ENCODE measurements around the gene BEND6.

The BEND6 gene

DNA sequence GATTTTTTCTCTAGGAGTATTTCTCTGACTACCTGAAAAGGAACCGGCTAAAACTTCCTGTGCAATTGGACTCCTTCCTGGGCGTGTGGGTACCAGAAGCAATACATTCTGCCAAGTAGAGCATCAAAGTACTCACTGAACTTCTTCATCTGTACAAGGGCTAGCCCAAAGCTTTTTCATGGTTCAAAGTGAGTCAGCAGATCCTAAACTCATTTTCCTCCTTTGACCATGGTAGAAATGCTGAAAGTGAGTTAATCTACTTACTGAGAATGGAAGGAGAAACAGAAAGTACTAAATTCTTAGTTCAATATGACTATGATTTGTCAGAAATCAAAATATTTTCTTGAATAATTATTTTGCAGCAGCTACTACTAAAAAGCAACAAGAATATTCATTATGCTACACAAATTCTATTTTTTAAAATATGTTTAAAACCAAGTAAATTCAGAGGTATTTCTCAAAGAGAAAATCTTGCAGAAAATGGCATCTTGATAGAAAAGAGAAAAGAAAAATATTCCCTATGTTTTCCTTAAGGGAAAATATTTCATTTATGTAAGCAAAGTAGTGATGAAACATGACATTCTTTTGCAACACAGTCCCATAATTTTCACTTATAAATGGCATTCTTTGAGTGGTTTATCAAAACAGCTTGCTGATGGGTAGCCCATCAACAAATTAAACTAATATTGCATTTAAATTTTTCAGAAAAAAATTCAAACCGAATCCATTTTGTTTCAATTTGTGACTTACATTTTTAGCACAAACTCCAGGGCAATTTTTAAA is 3.7 kb upstream of the BEND6 start:
- no peak for TF ChIP-seq GATA2 (IDR thresholded peaks at IDR 0.05; ENCODE audit: low read depth, low read length)
- TF ChIP-seq GATA3 (IDR thresholded peaks at IDR 0.05; ENCODE audit: low read depth, low read length), result no peak

DNA sequence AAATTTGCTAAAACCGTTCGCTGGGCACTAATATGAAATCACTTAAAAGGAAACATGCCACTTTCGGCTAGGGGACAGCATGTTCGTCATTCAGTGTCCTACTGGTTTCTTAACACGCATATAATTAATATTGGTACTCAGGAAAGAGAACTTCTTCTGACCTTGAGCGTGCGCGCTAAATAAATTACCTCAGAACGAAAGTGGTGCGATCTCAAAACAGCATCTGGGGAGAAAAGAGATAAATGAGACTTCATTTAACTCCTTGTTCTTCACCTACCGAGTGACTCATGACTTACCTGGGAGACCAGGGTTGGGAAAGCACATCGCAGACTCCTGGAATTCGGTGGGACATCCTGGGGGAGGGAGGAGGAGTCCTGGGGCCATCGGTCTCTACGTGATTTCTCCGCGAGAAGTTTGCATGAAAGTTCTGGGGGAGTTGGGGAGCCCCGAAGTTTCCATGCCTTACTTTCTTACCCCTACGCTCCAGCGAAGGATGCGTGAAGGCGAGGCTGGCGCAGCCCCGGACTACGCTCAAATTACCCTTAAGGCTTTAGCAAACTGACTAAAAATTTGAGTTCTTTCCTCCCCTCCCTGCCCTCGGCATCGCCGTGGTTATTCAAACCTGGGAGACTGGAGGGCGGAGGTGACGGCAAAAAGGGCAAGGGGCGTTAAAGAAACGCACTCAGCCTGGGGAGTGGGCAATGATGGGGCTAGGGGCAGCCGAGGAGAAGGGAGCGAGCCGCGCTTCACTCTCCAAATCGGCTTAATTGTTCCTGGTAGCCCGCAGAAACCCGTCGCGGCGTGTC is 1.1 kb upstream of the BEND6 start:
- TF ChIP-seq GATA3 (IDR thresholded peaks at IDR 0.05; ENCODE audit: low read depth, low read length), result no peak
- no peak for TF ChIP-seq GATA2 (IDR thresholded peaks at IDR 0.05; ENCODE audit: low read depth, low read length)

DNA sequence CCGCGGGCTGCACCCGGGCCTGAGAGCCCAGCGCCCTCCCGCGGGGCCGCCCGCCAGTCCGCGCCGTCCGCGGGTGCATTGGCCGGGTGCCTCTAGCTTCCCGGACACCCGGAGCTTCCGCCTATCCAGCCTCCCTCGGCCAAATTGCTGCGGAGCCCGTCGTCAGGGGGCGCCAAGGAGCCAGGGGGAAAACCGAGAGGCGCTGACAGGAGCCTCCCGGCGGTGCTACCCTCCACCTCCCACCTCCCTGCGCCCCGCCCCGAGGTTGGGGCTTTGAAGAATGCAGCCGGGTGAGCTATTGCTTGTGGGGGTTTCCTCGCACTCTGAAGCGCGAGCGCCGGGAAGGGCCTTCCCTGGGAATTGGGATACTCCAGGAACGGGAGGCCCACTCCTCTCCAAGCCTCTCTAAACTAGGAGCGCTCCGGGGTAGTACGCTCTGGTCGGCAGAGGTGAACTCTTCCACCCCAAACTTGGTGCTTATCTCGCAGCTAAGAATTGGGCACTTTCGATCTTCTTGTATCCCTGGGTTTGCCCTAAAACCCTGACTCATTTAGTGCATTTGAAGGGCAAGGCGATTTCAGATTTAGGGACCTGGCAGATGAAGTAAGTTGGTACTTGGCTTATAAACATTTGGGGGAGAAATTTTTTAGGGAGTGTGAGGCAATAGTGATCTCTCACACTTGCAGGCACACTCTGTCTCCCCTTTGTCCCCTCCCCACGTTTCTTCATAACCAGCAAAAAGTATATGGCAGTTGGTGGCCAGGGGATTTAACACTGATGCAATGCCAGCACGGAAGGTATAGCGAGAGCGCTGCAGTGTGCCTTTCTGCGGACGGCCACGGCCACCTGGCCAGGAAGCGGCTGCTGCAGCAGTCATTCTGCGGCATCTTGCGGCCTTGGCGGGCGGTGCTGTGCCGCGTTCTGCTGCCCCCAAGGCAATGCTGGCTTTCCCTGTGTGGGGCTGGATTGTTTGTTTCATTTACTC is 556 bp downstream of the BEND6 start:
- TF ChIP-seq GATA2 (IDR thresholded peaks at IDR 0.05; ENCODE audit: low read depth, low read length) (no peak), GATA3 (IDR thresholded peaks at IDR 0.05; ENCODE audit: low read depth, low read length) (no peak)

DNA sequence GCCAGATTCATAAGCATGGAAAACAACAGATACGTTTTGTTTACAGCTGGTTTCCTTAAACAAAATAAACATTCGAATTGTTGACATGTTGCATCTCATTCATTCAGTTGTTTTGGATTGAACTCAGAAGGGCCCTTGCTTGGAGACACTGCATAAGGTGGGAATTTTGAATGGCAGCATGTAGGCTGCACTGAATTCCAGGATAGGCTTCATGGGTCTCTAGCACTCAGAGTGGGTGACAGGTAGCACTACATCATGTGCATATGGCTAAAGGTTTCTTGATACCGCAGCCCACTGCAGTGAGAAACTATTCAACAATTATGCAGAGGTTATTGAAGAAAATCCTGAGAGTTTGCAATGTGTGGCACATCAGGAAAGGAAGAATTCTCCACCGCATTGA is 1.6 kb downstream of the BEND6 start:
- no peak for TF ChIP-seq GATA3 (IDR thresholded peaks at IDR 0.05; ENCODE audit: low read depth, low read length)
- no peak for TF ChIP-seq GATA2 (IDR thresholded peaks at IDR 0.05; ENCODE audit: low read depth, low read length)

DNA sequence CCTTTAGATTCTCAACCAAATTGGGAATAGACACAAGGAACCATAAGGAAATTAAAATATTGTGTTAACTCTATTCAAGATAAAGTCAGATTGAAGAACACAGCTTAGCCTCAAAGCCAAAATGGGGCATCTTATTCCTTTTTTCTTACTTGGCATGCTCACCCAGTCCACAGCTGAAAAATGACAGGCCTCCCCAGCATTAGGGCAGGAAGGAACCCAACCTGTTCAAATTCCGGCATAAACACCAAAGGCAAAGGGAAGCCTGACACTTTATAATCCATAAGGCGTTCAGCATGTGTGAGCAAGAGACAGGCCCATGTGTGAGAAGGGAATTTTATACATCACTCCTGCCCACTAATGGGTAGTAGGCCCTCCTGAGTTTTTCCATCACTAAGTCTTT is 2.9 kb downstream of the BEND6 start:
- TF ChIP-seq GATA2 (IDR thresholded peaks at IDR 0.05; ENCODE audit: low read depth, low read length) (no peak), GATA3 (IDR thresholded peaks at IDR 0.05; ENCODE audit: low read depth, low read length) (no peak)

DNA sequence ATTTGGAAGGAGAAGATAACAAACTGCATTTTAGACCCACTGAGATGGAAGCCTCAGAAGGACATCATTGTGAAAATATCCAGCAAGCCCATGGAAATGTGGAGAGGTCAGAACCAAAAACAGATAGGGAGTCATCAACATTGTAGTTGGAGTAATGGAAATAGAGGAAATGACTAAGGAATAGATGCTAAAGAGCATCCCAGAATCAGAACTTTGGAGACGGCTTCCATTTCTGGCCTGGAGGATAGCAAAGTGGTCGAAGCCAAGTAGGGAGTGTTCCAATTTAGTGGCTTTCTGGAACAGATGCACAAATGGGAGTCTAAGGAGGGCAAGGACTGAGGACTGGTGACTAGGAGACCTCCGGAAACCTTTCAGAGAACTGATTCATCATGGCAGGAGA is 3.6 kb downstream of the BEND6 start:
- no peak for TF ChIP-seq GATA2 (IDR thresholded peaks at IDR 0.05; ENCODE audit: low read depth, low read length)
- no peak for TF ChIP-seq GATA3 (IDR thresholded peaks at IDR 0.05; ENCODE audit: low read depth, low read length)

DNA sequence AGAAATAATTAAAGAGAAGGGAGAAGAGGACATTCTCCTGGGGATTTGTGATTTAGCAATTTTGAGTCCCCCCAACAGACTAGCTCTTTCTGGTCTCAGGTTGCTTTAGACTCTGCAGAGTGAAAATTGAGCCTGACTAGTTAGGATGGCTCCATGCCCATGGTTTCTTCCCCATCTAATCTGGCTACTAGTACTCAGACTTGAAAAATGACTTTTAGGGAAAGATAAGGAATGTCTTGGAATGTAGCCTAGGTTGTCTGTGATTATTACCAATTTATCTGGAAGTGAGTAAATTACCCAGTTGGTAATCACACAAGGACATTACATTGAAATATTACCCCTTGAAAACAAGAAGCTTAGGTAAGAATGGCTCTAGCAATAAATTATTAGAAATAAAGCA is 4.2 kb downstream of the BEND6 start:
- TF ChIP-seq GATA3 (IDR thresholded peaks at IDR 0.05; ENCODE audit: low read depth, low read length), result no peak
- TF ChIP-seq GATA2 (IDR thresholded peaks at IDR 0.05; ENCODE audit: low read depth, low read length), result no peak

DNA sequence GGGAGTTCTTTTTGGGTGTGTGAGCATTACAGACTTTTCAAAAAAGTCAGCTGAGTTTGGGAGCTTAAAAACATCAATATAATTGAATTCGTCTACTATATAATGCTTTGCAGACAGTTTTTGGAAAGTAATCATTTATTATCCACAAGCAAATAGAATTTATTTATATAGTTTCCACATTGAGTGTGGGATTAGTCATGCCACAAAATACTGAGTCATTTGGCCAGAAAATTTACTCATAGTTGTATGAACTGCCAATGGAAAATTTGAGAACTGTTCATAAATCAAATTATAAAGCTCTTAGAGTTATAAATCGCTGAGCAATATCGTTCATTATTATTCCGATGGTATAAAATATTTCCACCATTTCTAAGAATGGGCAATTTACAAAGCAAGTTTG is 5.0 kb downstream of the BEND6 start:
- TF ChIP-seq GATA2 (IDR thresholded peaks at IDR 0.05; ENCODE audit: low read depth, low read length) (no peak), GATA3 (IDR thresholded peaks at IDR 0.05; ENCODE audit: low read depth, low read length) (no peak)

DNA sequence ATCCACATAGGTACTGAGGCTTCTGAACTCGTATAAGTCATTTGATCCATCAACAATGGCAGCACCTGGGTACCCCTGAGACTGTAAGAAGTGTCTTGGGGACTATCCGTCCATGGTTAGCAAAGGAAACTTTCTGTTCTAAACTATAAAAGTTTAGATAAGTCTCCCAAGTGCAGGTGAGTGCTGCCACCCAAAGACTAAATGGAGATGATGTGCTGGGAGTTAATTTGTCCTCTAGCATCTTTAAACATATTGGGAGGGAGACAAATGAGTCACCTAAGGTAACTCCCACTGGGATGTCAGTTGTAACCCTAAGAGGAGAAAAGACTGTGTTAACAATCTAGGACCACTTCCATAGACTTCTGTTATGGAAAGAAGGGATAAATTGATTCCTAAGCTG is 6.2 kb downstream of the BEND6 start:
- TF ChIP-seq GATA2 (IDR thresholded peaks at IDR 0.05; ENCODE audit: low read depth, low read length) (no peak), GATA3 (IDR thresholded peaks at IDR 0.05; ENCODE audit: low read depth, low read length) (no peak)

DNA sequence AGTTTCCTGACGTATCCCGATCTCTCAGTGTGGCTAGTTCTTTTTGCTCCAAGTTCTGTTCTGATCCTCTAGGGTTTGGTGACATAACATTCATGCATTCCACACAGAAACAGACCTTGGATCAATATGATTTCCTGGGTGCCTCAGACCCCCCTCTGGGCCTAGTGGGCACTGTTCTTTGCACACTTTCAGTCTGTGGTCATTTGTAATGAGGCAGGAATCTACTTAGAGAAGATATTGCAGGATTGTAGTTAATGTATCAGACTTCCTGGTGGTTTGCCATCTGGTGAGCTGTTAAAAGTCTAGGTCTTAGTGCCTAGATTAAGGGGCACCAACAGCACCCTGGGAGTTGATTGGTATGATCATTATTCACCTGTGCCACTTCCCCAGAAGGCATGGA is 7.5 kb downstream of the BEND6 start:
- TF ChIP-seq GATA2 (IDR thresholded peaks at IDR 0.05; ENCODE audit: low read depth, low read length) (no peak), GATA3 (IDR thresholded peaks at IDR 0.05; ENCODE audit: low read depth, low read length) (no peak)

DNA sequence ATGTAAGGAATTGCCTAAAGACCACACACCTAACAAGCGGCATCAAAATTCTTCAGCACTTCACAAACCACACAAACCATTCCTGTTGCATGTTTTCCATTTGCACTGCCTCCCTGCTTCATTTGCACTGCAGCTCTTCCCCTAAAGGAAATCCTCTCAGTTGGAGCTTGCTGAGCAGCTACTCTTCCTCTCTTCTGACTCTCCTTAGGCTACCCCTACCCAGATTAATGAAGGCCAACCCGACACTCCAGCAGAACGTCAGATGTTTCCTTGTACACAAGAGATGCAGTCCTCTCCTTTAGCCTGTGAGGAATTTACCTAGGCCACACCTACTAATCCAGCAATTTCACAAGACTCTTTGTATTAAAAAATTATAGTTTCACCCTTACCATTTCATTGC is 8.1 kb downstream of the BEND6 start:
- TF ChIP-seq GATA3 (IDR thresholded peaks at IDR 0.05; ENCODE audit: low read depth, low read length), result no peak
- no peak for TF ChIP-seq GATA2 (IDR thresholded peaks at IDR 0.05; ENCODE audit: low read depth, low read length)

DNA sequence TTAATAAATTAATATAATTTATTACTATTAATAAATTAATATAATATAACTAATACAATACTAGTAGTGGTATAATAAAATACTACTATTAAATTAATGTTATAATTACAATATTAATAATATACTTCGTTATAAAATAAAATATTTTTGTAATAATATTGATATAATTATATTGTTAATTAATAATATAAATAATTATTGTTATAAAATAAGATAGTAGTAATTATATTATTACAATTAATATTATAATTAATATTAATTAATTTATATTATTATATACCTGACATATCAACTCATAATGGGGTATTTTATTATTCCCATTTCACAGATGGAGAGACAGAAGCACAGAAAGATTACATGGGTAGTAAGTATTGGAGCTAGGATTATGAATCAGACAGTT is 8.9 kb downstream of the BEND6 start:
- TF ChIP-seq GATA3 (IDR thresholded peaks at IDR 0.05; ENCODE audit: low read depth, low read length), result no peak

DNA sequence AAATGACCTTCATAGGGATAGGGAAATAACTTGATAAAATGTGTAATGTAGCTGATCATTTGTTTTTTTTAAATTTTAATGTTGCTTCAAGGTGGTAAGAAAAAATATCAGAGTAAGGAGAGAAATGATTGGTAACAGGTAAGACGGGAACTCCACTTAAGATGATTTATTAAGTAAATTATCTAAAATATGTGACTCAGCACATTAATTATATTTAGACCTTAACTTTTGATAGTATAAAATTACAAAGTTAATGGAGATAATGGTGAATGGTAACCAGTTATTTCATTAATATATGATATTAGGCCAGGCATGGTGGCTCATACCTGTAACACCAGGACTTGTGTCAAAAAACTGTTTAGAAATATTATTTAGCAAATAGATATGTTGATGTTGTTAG is 10.2 kb downstream of the BEND6 start:
- TF ChIP-seq GATA2 (IDR thresholded peaks at IDR 0.05; ENCODE audit: low read depth, low read length) (no peak), GATA3 (IDR thresholded peaks at IDR 0.05; ENCODE audit: low read depth, low read length) (no peak)

DNA sequence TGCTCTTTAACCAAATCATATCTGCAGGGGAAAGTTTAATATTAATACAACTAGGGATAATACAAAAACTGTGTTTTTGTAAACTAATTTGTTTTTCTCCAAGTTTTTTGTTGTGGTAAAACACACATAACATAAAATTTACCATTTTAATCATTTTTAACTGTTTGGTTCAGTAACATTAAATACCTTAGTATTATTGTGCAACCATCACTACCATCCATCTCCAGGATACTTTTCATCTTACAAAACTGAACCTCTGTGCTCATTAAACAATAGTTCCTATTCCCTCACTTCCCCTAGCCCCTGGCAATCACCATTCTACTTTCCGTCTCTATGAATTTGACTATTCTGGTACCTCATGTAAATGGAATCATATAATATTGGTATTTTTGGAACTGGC is 15.9 kb downstream of the BEND6 start:
- TF ChIP-seq GATA2 (IDR thresholded peaks at IDR 0.05; ENCODE audit: low read depth, low read length), result no peak
- TF ChIP-seq GATA3 (IDR thresholded peaks at IDR 0.05; ENCODE audit: low read depth, low read length), result no peak
